ENCODE data around the gene LRP8.

DNA sequence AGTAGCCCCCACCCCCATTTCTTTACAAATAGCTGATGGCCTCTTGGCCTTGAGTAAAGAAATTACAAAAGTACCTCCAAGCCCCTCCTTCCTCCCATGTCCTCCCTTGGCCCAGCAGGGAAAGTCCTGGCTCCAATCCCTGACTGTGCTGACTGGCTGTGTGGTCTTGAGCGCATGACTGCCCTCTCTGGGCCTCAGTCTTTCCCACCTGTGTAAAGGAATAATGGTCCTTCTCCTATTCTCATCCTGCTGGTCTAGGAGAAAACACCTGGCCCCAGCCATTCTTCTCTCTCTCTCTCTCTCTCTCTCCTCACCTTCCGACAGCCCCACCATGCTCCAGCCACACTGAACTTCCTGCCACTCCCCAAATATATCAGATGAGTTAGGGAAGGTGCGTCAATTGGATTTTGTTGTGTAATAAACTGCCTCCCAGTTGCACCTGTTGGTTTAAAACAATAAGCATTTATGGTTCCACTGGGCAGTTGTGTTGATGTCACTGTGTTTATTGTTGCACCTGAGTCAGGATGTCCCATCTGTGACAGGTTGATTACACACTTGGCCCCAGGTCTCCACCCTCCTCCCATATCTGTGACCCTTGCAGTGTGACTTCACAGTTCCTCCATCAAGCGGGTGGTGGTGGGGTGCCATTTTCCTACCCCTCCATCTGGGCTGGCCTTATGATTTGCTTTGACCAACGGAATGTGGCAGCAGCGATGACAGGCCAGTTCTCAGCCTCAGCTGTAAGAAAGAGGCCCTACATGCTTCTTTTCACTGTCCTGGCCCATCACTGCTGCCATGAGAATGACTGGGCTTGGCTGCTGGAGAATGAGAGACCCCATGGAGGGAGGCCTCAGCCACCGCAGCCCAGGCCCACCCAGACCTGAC is 22.3 kb upstream of the LRP8 start:
- no peak for TF ChIP-seq POLR2A (IDR thresholded peaks at IDR 0.05)
- TF ChIP-seq, protein P1, sequence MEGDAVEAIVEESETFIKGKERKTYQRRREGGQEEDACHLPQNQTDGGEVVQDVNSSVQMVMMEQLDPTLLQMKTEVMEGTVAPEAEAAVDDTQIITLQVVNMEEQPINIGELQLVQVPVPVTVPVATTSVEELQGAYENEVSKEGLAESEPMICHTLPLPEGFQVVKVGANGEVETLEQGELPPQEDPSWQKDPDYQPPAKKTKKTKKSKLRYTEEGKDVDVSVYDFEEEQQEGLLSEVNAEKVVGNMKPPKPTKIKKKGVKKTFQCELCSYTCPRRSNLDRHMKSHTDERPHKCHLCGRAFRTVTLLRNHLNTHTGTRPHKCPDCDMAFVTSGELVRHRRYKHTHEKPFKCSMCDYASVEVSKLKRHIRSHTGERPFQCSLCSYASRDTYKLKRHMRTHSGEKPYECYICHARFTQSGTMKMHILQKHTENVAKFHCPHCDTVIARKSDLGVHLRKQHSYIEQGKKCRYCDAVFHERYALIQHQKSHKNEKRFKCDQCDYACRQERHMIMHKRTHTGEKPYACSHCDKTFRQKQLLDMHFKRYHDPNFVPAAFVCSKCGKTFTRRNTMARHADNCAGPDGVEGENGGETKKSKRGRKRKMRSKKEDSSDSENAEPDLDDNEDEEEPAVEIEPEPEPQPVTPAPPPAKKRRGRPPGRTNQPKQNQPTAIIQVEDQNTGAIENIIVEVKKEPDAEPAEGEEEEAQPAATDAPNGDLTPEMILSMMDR (IDR thresholded peaks at IDR 0.05), result no peak
